ENCODE measurements around the gene IGFLR1.

DNA sequence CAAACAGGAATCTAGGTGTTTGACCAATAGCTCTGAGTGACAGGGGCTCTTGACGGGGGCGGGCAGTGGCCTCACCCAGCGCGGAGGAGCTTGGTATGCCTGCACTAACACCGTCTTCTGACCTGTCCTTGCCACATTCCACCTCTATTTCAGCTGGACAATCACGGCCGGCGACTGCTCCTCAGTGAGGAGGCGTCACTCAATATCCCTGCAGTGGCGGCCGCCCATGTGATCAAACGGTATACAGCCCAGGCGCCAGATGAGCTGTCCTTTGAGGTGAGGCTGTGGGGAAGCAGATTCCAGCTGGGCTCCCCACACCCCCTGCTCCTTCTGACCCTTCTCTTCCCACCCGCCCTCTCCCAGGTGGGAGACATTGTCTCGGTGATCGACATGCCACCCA lies 37.8 kb upstream of the IGFLR1 start:
- TF ChIP-seq, protein P1, sequence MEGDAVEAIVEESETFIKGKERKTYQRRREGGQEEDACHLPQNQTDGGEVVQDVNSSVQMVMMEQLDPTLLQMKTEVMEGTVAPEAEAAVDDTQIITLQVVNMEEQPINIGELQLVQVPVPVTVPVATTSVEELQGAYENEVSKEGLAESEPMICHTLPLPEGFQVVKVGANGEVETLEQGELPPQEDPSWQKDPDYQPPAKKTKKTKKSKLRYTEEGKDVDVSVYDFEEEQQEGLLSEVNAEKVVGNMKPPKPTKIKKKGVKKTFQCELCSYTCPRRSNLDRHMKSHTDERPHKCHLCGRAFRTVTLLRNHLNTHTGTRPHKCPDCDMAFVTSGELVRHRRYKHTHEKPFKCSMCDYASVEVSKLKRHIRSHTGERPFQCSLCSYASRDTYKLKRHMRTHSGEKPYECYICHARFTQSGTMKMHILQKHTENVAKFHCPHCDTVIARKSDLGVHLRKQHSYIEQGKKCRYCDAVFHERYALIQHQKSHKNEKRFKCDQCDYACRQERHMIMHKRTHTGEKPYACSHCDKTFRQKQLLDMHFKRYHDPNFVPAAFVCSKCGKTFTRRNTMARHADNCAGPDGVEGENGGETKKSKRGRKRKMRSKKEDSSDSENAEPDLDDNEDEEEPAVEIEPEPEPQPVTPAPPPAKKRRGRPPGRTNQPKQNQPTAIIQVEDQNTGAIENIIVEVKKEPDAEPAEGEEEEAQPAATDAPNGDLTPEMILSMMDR (IDR thresholded peaks at IDR 0.05): no peak
- TF ChIP-seq ZFX (IDR thresholded peaks at IDR 0.05; ENCODE audit: borderline replicate concordance): no peak

All from 22Rv1 (cell line).